Measurements from ENCODE around the gene KLHL17. TPM values are rescaled to one million over a fixed set of nuclear protein-coding genes. Genes with fewer than 3 reads are reported as not detected.

The KLHL17 gene
- total and polyA plus RNA-seq, 9 of the 15 experiments (the other 6 are each of a cell fraction or from before 2014, with no cell fraction given) = 0.14 to 84.8 (median 13.0) TPM

- Histone ChIP-seq H3K4me3 (no peak overlapping the region), H3K9me1 (ENCODE audit: control insufficient read depth, insufficient read depth, low read length) (no peaks in the 10 kb centered on the region), H3K9me3 (replicated peaks; ENCODE audit: control insufficient read depth, insufficient read depth, low read depth, low read length) (peaks cover 6% of the 10 kb centered on the region), H2AFZ (ENCODE audit: low read depth, low read length) (no peak overlapping the region), H4K20me1 (replicated peaks; ENCODE audit: control insufficient read depth, insufficient read depth, low read length) (no peaks in the 10 kb centered on the region), H3K27ac (ENCODE audit: extremely low read depth, low read depth, low read length) (no peak overlapping the region), H3K9ac (ENCODE audit: insufficient read depth in 1 of 2, low read depth in 2 of 2, low read length in 2 of 2) (no peak overlapping the region), H3K79me2 (ENCODE audit: control insufficient read depth, insufficient read depth, low read length) (no peaks in the 10 kb centered on the region), H3K4me2 (ENCODE audit: insufficient read depth, low read length) (no peak overlapping the region), H3K4me1 (replicated peaks in 1 of 2; ENCODE audit: control insufficient read depth in 2 of 2, insufficient read depth in 2 of 2, low read length in 2 of 2) (peaks cover 14 to 76% of the 10 kb centered on the region in 2 experiments; a peak in 4 of 5 replicates), H3K36me3 (ENCODE audit: control insufficient read depth, insufficient read depth, low read length) (peaks cover 5% of the 10 kb centered on the region; the same call in 1 of the 3 replicates), H3K27me3 (ENCODE audit: control insufficient read depth in 2 of 2, insufficient read depth in 2 of 2, low read length in 2 of 2) (peaks cover 0 to 28% of the 10 kb centered on the region in 2 experiments; a peak in 2 of 5 replicates)
- DNase-seq (ENCODE audit: extremely low read depth in 1 of 4, low spot score in 3 of 4) (no peak), FAIRE-seq (no peak), ATAC-seq (no peak)
- 42% methylated on average over 29 of the region's 33 CpGs for WGBS (ENCODE audit: insufficient coverage, low coverage, missing lambda C conversion rate)
- BruUV-seq (replicated peaks) = no TSS peak
- ChIA-PET POLR2A (interaction anchor here (0.5 to 0.6 kb wide), 2 partner anchors 81 to 421 kb away, joined by 3 read pairs; no protein-coding TSS in a partner anchor), CTCF (ENCODE audit: low intra/inter-chr PET ratio) (no interaction called here)
- no peak for TF ChIP-seq E2F5 (CRISPR knock-in tag; IDR thresholded peaks at IDR 0.05)
- TF ChIP-seq RBM14 (IDR thresholded peaks at IDR 0.05; ENCODE audit: borderline replicate concordance, insufficient read depth, low read depth, low read length) = 0 out of 2 replicates have a peak, but pooled peaks have one; percentile 39
- in situ Hi-C loops (cut with MboI) (no loop called here), intact Hi-C loops (cut with micrococcal nuclease) (no loop called here)
These were observed 10.0 kb downstream of the KLHL17 start for GRCh38 chr1:970242-970972.
